Peyer's patch (tissue), 4 donors: ENCODE measurements around the gene MAP3K5. TPM values are rescaled to one million over a fixed set of nuclear protein-coding genes. Genes with fewer than 3 reads are reported as not detected.

Experiments
- DNase-seq, 3 donors: peaks; one replicate each; pipeline ENCODE4 v3.0.0-alpha.2; 2017 to 2019
- H3K27ac ChIP-seq, 4 donors: fragments of 200-600 bp; sonication (generic); one replicate each; pipeline ENCODE4 v1.5.1; 2016 to 2019
- H3K27me3 ChIP-seq, 2 donors: fragments of 200-600 bp; sonication (generic); one replicate each; pipeline ENCODE4 v1.5.1; 2019
- H3K36me3 ChIP-seq, 3 donors: fragments of 200-600 bp; sonication (generic); one replicate each; pipeline ENCODE4 v1.5.1; 2016 to 2019
- H3K4me1 ChIP-seq, 4 donors: fragments of 200-600 bp; sonication (generic); one replicate each; pipeline ENCODE4 v1.5.1; 2016 to 2019
- H3K4me3 ChIP-seq, 4 donors: fragments of 200-600 bp; sonication (generic); 1 replicate in 3 of 4; 2 replicates in 1 of 4; pipeline ENCODE4 v1.5.1; 2016 to 2019; ENCODE audit warnings: mild to moderate bottlenecking in 1 of 4
- H3K9me3 ChIP-seq, 4 donors: fragments of 200-600 bp; sonication (generic); one replicate each; pipeline ENCODE4 v1.5.1; 2016 to 2019; ENCODE audit warnings: mild to moderate bottlenecking in 1 of 4
- CTCF ChIP-seq, 6 experiments: fragments of 450-650 bp in 4 of 6; fragments of 200-600 bp in 2 of 6; sonication (generic) in 1 of 6; IDR thresholded peaks; one replicate each; pipeline ENCODE4 v1.5.1; 2017 to 2019; ENCODE audit warnings: antibody characterized with exemption in 6 of 6, mild to moderate bottlenecking in 3 of 6, moderate library complexity in 1 of 6
- POLR2A ChIP-seq, 2 donors: fragments of 450-650 bp; IDR thresholded peaks; one replicate each; pipeline ENCODE4 v1.5.1; 2017; ENCODE audit warnings: antibody characterized with exemption in 2 of 2, mild to moderate bottlenecking in 2 of 2, moderate library complexity in 2 of 2
- total RNA-seq, 4 donors: library from RNA; depleted of rRNA; stranded (reverse); fragments of >200 nt; gene quantifications; one replicate each; pipeline ENCODE4 v1.1.0, GENCODE V29; 2016

MAP3K5 gene
- total RNA-seq, 4 donors from 2014 or later: 14.2 to 46.2 (median 23.2) TPM

- TF ChIP-seq CTCF (IDR thresholded peaks at IDR 0.05) (no peak), POLR2A (IDR thresholded peaks at IDR 0.05) (no peak)
- no peak for DNase-seq
- H3K4me1 ChIP-seq: no peaks in the 10 kb centered on the region
- H3K36me3 ChIP-seq: no peaks in the 10 kb centered on the region
- H3K27me3 ChIP-seq: no peaks in the 10 kb centered on the region
- no peaks in the 10 kb centered on the region for H3K9me3 ChIP-seq
- H3K27ac ChIP-seq: no peak overlapping the region
- H3K4me3 ChIP-seq: no peak overlapping the region
Observed at GRCh38 chr6:136534268-136534667, 258.0 kb downstream of the MAP3K5 start.

GRCh38 chr6:136533487-136533886, 258.8 kb downstream of the MAP3K5 start:
- TF ChIP-seq CTCF (IDR thresholded peaks at IDR 0.05): no peak
- no peak for TF ChIP-seq POLR2A (IDR thresholded peaks at IDR 0.05)
- no peaks in the 10 kb centered on the region for H3K9me3 ChIP-seq
- no peaks in the 10 kb centered on the region for H3K4me1 ChIP-seq
- no peaks in the 10 kb centered on the region for H3K36me3 ChIP-seq
- no peak overlapping the region for H3K4me3 ChIP-seq
- H3K27ac ChIP-seq: no peak overlapping the region
- DNase-seq: no peak
- H3K27me3 ChIP-seq: no peaks in the 10 kb centered on the region

- Histone ChIP-seq H3K27ac (no peak overlapping the region), H3K36me3 (no peaks in the 10 kb centered on the region), H3K9me3 (no peaks in the 10 kb centered on the region), H3K27me3 (no peaks in the 10 kb centered on the region), H3K4me3 (no peak overlapping the region), H3K4me1 (no peaks in the 10 kb centered on the region)
- TF ChIP-seq POLR2A (IDR thresholded peaks at IDR 0.05): no peak
- TF ChIP-seq CTCF (IDR thresholded peaks at IDR 0.05): no peak
- no peak for DNase-seq
Observed at GRCh38 chr6:136532030-136532429, 260.2 kb downstream of the MAP3K5 start.

- Histone ChIP-seq H3K9me3 (no peaks in the 10 kb centered on the region), H3K27me3 (no peaks in the 10 kb centered on the region), H3K4me3 (no peak overlapping the region), H3K27ac (no peak overlapping the region), H3K36me3 (no peaks in the 10 kb centered on the region), H3K4me1 (peaks cover 0 to 4% (median 0%) of the 10 kb centered on the region in 4 donors)
- no peak for TF ChIP-seq CTCF (IDR thresholded peaks at IDR 0.05)
- TF ChIP-seq POLR2A (IDR thresholded peaks at IDR 0.05): no peak
- no peak for DNase-seq
Observed at GRCh38 chr6:136529710-136530109, 262.6 kb downstream of the MAP3K5 start.

GRCh38 chr6:136528477-136528876, 263.8 kb downstream of the MAP3K5 start:
- peaks cover 0 to 4% (median 0%) of the 10 kb centered on the region in 4 donors for H3K4me1 ChIP-seq

More at GRCh38 chr6:136528477-136528876, 263.8 kb downstream of the MAP3K5 start:
- H3K27me3 ChIP-seq: no peaks in the 10 kb centered on the region
- no peak overlapping the region for H3K27ac ChIP-seq
- no peaks in the 10 kb centered on the region for H3K9me3 ChIP-seq
- DNase-seq: no peak
- no peak for TF ChIP-seq CTCF (IDR thresholded peaks at IDR 0.05)
- TF ChIP-seq POLR2A (IDR thresholded peaks at IDR 0.05): no peak
- H3K4me3 ChIP-seq: no peak overlapping the region
- H3K36me3 ChIP-seq: no peaks in the 10 kb centered on the region
